ENCODE measurements around the gene XRCC1. TPM values are rescaled to one million over a fixed set of nuclear protein-coding genes. Genes with fewer than 3 reads are reported as not detected.

Gene XRCC1
- total and polyA plus RNA-seq, 2 of the 4 experiments (the other 2 are of a cell fraction), result 12.5 to 21.3 TPM

DNA sequence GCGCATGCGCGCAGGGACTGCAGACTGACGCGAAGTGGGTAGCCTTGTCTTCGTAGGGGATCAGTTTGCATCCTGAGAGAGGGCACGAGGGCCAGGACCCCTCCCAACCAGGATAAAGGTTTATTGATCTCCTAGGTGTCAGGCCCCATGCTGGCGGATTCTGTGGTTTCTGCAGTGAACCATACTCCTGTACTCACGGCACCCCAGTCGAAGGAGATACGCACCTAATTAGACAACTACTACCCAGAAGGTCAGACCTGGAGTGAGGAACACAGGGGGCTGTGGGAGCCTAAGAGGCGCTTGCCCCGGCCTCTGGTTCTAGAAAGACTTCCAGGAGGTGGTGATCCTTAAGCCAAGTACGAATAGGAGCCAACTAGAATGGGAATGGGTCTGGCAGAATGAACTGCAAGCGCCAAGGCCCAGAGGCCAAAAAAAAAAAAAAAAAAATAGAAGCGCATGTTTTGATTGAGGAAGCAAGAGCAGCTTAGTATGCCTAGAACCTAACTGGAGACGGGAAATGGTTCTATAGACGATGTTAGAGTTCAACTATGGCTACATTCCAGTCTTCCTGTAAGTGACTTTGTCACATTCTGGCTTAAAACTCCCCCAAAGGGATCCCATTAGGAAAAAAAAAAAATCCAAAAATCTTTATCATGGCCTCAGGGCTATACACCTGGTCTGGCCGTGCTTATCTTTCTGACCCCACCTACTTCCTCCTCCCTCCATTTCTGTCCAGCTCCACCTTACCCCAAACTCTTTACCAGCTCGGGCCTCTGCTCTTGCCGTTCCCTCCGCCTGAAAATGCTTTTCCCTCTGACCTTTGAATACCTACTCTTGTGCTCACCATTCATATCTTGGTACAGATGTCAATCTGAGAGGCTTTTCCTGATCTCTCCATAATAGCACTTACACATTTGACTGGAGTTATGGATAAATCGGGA is 45.0 kb upstream of the XRCC1 start:
- Histone ChIP-seq H3K14ac (replicated peaks; ENCODE audit: low read depth, low read length) (peak overlapping the region; percentile 81), H3K4me3 (ENCODE audit: insufficient read depth, low read depth, low read length) (peak overlapping the region; percentile 66), H2BK15ac (ENCODE audit: low read depth, low read length) (no peak overlapping the region), H2BK20ac (ENCODE audit: low read depth, low read length) (no peak overlapping the region), H3K36me3 (ENCODE audit: control insufficient read depth, insufficient read depth, low read length) (no peaks in the 10 kb centered on the region), H3K27me3 (ENCODE audit: control insufficient read depth, insufficient read depth, low read length) (no peaks in the 10 kb centered on the region), H2AFZ (replicated peaks; ENCODE audit: low read length, poor library complexity) (peak overlapping the region; percentile 99), H3K9me1 (ENCODE audit: insufficient read depth, low read length) (peaks cover 7% of the 10 kb centered on the region), H3K4me2 (ENCODE audit: low read depth, low read length) (peak overlapping the region; percentile 97), H4K8ac (ENCODE audit: low read depth in 2 of 2, low read length in 2 of 2) (peak overlapping the region; percentile 99), H4K5ac (ENCODE audit: low read depth, low read length) (peak overlapping the region; percentile 81), H2AK9ac (replicated peaks; ENCODE audit: low read depth, low read length, poor library complexity) (peak overlapping the region; percentile 77), H3K23ac (ENCODE audit: low read depth, low read length) (no peak overlapping the region; the same call in 1 of the 2 replicates), H2AK5ac (ENCODE audit: low read depth, low read length) (peak overlapping the region; percentile 18; the same call in 1 of the 2 replicates), H4K91ac (ENCODE audit: insufficient read depth, low read depth, low read length) (peak overlapping the region; percentile 49; the same call in 1 of the 2 replicates), H3K4me1 (ENCODE audit: control insufficient read depth, insufficient read depth, low read length) (peaks cover 6% of the 10 kb centered on the region), H3K56ac (ENCODE audit: extremely low read depth, insufficient read depth, low read length) (peak overlapping the region; percentile 29; the same call in 1 of the 2 replicates), H3K27ac (ENCODE audit: insufficient read depth, low read length) (peak overlapping the region; percentile 77), H4K20me1 (ENCODE audit: insufficient read depth, low read length) (no peaks in the 10 kb centered on the region), H2BK120ac (ENCODE audit: low read depth, low read length) (no peak overlapping the region), H2BK5ac (ENCODE audit: low read depth, low read length, poor library complexity, severe bottlenecking) (peak overlapping the region; percentile 10), H3K9me3 (ENCODE audit: control insufficient read depth, insufficient read depth, low read length) (no peaks in the 10 kb centered on the region), H3K4ac (ENCODE audit: low read depth, low read length) (peak overlapping the region; percentile 60), H3K18ac (ENCODE audit: low read depth, low read length) (no peak overlapping the region), H3K9ac (ENCODE audit: low read depth, low read length) (peak overlapping the region; percentile 61), H3K79me1 (ENCODE audit: low read depth in 1 of 2, low read length in 2 of 2) (peaks cover 32 to 48% of the 10 kb centered on the region in 2 experiments)
- DNase-seq (no peak), ATAC-seq (ENCODE audit: low read depth) (no peak)
- TF ChIP-seq RAD21 (IDR thresholded peaks at IDR 0.05; ENCODE audit: low read length), result no peak
- intact Hi-C loops (cut with micrococcal nuclease), result no loop called here
- POLR2A ChIA-PET (ENCODE audit: unreplicated experiment), result no interaction called here
- CTCF ChIA-PET, result no interaction called here
- WGBS, 2 experiments (ENCODE audit: extremely low coverage in 2 of 2, insufficient read length in 1 of 2), result 16% methylated on average over 7 of the region's 23 CpGs; no CpG with 5 or more reads in 1 of the 2 experiments
- no TSS peak for BruUV-seq (replicated peaks)
- dilution Hi-C loops (cut with HindIII; ENCODE audit: low sequenced_read_pairs, unreplicated experiment), result no loop called here
- in situ Hi-C loops (cut with MboI; ENCODE audit: low sequenced_read_pairs), result no loop called here
